GM18951 (cell line): ENCODE measurements around the gene DNAH2.

Experiments
- POLR2A ChIP-seq: IDR thresholded peaks from 4 replicates; pipeline ENCODE4 v1.6.1; 2011; ENCODE audit warnings: mild to moderate bottlenecking; ENCODE audit not compliant: insufficient read length, insufficient read depth; ENCODE audit errors: extremely low read depth
- in situ Hi-C: fragments of 300-500 bp; cut with MboI; formaldehyde crosslinking; loops from one replicate; pipeline ENCODE4 v1.12.0; 2022; ENCODE audit warnings: low sequenced_read_pairs, mixed read lengths, inconsistent platforms; ENCODE audit not compliant: unreplicated experiment

The DNAH2 gene

DNA sequence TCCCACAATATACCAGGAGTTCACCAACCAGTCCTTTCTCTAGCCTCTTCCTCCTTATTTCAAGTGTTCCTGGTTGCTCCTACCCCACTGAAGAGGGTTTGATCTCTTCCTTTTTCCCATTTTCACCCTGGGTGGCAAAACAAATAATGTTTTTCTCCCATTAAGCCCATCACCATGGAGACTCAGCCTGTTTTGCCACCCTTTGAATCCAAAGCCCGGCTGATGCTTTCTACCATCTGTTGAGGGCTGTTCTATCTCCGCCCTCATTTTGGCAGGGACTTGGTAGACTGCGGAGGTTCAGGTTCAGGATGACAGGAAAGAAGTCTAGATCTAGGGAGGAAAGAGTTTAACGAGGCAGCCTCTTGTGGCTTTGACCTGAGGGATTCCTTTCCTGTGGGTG is 2.6 kb downstream of the DNAH2 start:
- in situ Hi-C loops: no loop called here

DNA sequence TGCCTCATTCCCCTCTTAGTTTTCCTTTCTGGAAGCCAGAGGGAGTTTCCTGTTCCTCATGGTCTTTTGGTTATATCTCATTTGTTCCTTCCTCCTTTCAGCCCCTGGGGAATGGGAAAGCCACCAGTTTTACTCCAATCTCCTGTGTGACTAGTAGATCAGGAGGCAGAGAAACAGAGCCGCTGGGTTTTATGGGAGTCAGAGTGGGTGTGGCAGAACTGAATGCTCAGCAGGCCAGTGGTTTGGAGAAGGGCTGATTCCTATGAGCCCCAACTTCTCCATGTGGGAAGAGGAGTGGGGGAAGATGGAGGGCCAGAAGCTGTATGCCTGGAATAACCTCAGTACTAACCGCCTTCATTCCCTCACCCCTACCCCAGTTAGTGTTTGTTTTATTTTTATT is 4.1 kb downstream of the DNAH2 start:
- TF ChIP-seq POLR2A: no peak
- in situ Hi-C loops: no loop called here

More for the DNA sequence above, 2.6 kb downstream of the DNAH2 start:
- no peak for TF ChIP-seq POLR2A

DNA sequence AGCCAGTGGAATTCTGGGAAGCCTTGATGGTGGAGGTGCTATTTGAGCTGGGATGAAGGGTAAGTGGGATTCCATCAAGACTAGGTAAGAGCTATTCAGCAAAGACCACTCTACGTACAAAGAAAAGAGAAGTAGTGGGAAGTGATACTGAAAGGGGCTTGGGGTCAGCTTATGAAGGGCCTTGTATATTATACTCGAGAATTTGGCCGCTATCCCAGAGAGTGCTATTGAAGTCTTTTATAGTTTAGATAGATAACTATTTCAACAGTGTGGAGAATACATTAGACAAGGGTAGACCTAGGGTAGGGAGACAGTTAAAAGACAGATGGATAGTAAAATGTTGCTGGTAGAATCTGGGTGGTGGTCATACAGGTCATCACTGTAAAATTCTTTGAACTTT is 10.3 kb downstream of the DNAH2 start:
- no peak for TF ChIP-seq POLR2A
- in situ Hi-C loops: no loop called here

DNA sequence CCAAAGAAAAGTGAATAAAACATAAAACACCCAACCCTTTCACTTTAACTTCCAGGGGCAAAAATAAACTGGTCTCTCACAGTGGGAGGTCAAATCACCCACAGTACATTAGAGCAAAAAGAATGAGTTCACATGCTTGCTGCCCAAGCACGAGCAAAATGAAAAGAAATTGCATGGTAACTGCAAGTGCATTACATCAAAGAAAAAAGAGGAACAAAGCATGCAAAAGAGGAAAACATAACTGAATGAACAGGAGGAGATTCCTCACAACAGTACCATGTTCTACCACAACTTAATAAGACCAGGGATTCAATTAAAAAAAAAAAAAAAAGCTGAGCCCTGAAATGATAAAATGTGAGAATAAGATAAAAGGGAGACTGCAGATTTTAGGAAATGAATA is 12.3 kb downstream of the DNAH2 start:
- no peak for TF ChIP-seq POLR2A
- in situ Hi-C loops: no loop called here

DNA sequence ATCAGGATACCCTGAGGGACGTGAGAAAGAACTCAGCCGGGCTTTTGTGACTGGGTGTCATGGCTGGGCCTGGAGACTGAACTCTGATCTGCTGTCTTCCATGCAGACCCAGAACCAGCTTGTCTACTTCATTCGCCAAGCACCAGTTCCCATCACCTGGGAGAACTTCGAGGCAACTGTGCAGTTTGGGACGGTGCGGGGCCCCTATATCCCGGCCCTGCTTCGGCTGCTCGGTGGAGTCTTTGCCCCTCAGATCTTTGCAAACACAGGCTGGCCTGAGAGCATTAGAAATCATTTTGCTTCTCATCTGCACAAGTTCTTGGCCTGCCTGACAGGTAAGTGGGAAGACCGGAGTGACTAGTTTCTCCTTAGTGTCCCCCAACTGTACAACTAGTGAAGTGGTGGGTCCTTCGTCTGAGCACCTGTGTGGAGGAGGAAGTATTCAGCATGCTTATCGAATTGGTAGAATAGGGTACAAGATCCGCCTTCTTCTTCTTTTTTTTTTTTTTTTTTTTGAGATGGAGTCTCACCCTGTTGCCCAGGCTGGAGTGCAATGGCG is 15.5 kb downstream of the DNAH2 start:
- no peak for TF ChIP-seq POLR2A
- in situ Hi-C loops: no loop called here

DNA sequence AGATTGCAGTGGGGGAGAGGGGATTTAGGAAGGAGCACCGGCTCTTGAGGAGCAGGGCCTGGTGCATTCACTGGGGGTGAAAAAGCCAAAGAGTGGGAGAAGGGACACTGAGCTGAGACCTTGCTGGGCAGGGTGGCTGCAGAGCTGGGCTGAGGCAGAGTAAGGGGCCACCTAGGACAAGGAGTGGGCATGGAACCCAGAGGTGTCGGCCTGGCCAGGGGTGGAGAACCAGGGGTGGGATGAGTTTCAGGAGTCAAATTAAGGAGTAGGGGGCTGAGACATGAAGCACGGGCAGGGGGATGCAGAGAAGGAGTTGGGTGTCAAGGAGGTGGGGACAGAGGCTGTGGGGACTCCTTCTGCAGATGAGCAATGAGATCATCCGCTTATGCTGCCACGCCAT is 20.1 kb downstream of the DNAH2 start:
- no peak for TF ChIP-seq POLR2A
- in situ Hi-C loops: no loop called here

DNA sequence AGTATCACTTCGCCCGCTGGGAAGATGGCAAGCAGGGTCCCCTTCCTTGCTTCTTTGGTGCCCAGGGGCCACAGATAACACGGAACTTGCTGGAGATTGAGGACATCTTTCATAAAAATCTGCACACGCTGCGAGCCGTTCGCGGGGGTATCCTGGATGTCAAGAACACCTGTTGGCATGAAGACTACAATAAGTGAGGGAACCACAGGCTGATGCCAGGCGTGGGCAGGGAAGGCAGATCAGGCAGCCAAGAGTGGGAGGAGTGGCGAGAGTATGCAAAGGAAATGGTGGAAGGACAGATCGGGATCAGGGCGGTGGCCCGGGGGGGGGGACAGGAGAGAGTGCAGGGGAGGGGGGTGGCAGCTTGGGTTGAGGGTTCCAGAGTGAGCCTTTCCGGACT is 22.2 kb downstream of the DNAH2 start:
- in situ Hi-C loops: no loop called here
- no peak for TF ChIP-seq POLR2A

DNA sequence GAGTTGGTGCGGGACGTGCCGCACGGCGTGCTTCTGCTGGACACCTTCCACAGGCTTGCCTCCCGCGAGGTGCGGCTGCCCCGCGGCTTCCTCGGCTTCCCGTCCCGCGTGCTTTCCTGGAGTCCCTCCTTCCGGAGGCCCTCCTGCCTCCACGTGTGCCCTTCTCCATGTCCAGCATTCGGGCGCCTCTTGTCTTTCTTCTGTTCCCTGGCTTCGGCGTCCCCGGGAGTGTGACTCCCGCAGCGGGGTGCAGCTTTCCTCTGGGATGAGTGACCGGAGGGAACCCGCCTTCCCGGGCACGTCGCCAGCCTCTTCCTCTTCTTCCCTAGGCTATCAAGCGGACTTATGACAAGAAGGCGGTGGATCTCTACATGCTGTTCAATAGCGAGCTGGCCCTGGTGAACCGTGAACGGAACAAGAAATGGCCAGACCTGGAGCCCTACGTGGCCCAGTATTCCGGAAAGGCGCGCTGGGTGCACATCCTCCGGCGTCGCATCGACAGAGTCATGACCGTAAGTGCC is 23.0 kb downstream of the DNAH2 start:
- in situ Hi-C loops: no loop called here
- TF ChIP-seq POLR2A: no peak

DNA sequence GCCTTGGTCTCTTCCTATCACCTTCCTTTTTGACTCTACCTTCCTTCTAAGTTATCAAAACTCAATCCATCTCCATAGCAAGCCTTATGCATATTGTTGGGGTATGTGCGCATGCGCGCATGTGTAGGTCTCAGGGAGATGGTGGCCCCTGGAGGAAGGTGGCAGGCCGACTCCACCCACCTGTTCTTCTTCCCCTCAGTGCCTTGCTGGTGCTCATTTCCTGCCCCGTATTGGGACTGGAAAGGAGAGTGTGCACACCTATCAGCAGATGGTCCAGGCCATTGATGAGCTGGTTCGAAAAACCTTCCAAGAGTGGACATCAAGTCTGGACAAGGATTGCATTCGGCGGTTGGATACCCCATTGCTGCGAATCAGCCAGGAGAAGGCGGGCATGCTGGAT is 25.2 kb downstream of the DNAH2 start:
- no peak for TF ChIP-seq POLR2A
- in situ Hi-C loops: no loop called here

DNA sequence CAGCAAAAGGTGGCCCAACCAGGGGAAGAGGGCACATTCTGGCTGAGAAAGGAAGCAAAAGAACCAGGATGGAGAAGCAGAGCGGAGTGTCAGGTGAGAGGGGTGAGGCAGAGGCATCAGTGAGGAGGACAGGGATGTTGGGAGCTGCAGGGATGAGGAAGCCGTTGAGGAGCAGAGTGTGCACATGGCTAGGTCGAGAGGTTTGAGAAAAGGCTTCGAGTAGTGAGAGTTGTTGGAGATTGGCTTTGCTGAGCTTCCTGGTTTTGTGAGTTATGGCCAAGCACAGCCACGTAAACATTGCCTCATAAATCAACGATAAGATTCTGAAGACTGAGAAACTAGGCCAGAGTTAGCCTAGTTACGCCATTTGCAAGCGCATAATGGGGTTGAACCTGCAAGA is 26.9 kb downstream of the DNAH2 start:
- in situ Hi-C loops: no loop called here
- TF ChIP-seq POLR2A: no peak

DNA sequence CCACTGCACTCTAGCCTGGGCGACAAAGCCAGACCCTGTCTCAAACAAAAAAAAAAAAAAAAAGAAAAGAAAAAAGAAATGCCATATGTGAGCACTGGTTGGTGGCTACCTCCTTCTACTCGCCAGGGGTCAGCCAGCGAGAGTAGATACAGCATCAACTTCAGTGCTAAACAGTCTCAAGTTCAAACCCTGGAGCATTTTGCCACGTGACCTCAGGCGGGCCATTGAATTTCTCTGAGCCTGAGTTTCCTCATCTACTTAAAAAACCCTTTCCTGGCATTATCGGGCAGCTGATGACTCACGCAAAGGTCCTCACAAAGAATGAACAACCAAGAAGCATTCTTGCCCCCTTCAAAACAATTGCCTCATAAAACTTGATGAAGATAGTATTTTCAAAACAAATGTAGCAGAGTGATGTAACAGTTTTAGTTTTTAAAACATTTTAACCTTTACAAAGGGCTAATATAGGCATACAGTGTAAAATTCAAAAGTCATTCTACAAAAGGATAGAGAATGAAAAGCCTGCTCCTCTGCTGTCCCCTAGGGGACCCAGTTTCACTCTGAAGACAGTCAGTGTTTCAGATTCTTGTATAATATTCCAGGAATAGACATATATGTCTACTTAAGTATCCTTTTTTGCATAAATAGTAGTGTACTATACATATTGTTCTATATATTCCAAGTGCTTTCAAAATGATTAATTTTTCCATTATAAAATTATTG is 28.4 kb downstream of the DNAH2 start:
- in situ Hi-C loops: no loop called here
- no peak for TF ChIP-seq POLR2A

DNA sequence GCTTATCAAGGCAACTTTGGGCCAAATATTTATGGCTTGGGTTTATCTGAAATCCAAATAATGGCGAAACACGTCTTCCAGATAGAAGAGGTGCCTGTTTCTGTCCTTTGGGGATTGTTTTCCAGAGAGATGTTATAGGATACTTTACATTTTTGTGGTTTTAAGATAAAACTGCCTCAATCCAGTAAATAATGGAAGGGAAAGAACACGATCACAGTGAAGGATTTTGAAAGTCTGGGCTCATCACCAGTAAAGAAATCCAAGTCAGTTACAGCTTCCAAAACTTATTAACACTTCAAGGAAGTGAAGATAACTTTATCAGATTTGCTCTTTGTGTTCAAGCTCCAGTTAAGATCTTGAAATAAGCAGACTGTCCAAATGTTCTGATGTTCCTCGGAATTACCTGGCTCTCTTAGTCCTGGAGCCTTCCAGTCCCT is 30.1 kb downstream of the DNAH2 start:
- in situ Hi-C loops: no loop called here
- TF ChIP-seq POLR2A: no peak

DNA sequence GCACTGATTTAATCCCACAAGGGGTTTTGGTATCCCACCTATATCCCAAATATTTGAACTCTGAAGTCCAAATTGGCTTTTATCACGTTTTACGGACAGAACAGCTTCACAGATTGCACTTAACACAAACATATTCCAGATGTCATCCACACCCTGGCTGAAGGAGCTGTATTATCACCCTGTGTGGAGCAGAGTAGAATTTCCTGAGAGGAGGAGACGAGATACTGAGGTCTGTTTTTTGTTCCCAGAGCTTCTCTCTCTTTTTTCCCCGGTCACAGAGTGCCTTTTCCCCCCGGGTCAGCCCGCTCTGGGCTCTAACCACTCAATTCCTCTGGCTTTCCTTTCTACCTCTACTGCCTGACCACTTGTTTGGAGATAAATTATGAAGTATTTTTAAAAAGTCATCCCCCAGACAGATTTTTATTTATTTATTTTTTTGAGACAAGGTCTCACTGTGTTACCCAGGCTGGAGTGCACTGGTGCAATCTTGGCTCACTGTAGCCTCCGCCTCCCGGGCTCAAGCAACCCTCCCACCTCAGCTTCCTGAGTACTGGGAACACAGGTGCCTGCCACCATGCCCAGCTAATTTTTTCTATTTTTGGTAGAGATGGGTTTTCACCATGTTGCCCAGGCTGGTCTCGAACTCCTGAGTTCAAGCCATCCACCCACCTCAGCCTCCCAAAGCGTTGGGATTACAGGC is 30.7 kb downstream of the DNAH2 start:
- in situ Hi-C loops: no loop called here
- TF ChIP-seq POLR2A: no peak
